GM12891 (cell line): Measurements from ENCODE around the gene ATXN2L.

Experiments
- DNase-seq: peaks from one replicate; pipeline ENCODE4 v3.0.0; 2011; ENCODE audit warnings: low spot score; ENCODE audit not compliant: insufficient read length
- FAIRE-seq: peaks from 2 replicates; lab custom pipeline; 2011; peaks lifted over from hg19 to GRCh38; lab: Jason Lieb, UNC
- PAX5 ChIP-seq: IDR thresholded peaks from 2 replicates; pipeline ENCODE4 v1.6.1; 2011; ENCODE audit warnings: low read length, moderate library complexity, mild to moderate bottlenecking; ENCODE audit not compliant: insufficient read depth, severe bottlenecking
- POLR2A ChIP-seq: IDR thresholded peaks from 2 replicates; pipeline ENCODE4 v1.6.1; 2011; ENCODE audit warnings: low read depth, low read length, control low read depth
- POLR2AphosphoS5 ChIP-seq: IDR thresholded peaks from 2 replicates; pipeline ENCODE4 v1.6.1; 2011; ENCODE audit warnings: low read depth, low read length, control low read depth
- POU2F2 ChIP-seq: IDR thresholded peaks from 2 replicates; pipeline ENCODE4 v1.6.1; 2011; ENCODE audit warnings: low read depth, mild to moderate bottlenecking, control low read depth, low read length, moderate library complexity
- SPI1 ChIP-seq: IDR thresholded peaks from 2 replicates; pipeline ENCODE4 v1.6.1; 2011; ENCODE audit warnings: low read depth, low read length, control low read depth
- TAF1 ChIP-seq: IDR thresholded peaks from 2 replicates; pipeline ENCODE4 v1.6.1; 2011; ENCODE audit warnings: low read depth, low read length, control low read depth

Gene ATXN2L

GRCh38 chr16:28823873-28824716, 1.3 kb downstream of the ATXN2L start:
- FAIRE-seq, result peak; percentile 91
- peak; percentile 16; the same call in 1 of the 2 replicates for TF ChIP-seq TAF1
- peak; percentile 76 for TF ChIP-seq POLR2AphosphoS5
- TF ChIP-seq POLR2A, result no peak
- TF ChIP-seq PAX5, result no peak
- TF ChIP-seq POU2F2, result peak; percentile 51; the same call in 1 of the 2 replicates
- DNase-seq, result peak; percentile 91

- TF ChIP-seq POLR2AphosphoS5 (no peak), POLR2A (no peak; the same call in 1 of the 2 replicates), PAX5 (no peak), TAF1 (no peak), POU2F2 (no peak), SPI1 (no peak)
- DNase-seq (no peak), FAIRE-seq (no peak)
These were observed 1.8 kb downstream of the ATXN2L start for GRCh38 chr16:28824717-28824973.

GRCh38 chr16:28826141-28826540, 3.3 kb downstream of the ATXN2L start:
- DNase-seq, result no peak
- FAIRE-seq, result no peak
- TF ChIP-seq POLR2A (no peak), POLR2AphosphoS5 (no peak), POU2F2 (no peak), SPI1 (no peak), PAX5 (no peak), TAF1 (no peak)

GRCh38 chr16:28829747-28830146, 6.9 kb downstream of the ATXN2L start:
- no peak for DNase-seq
- no peak for FAIRE-seq
- TF ChIP-seq TAF1 (no peak), POLR2AphosphoS5 (no peak), PAX5 (no peak), POLR2A (no peak), POU2F2 (no peak), SPI1 (no peak)

GRCh38 chr16:28830531-28830930, 7.7 kb downstream of the ATXN2L start:
- TF ChIP-seq TAF1 (no peak), POU2F2 (no peak), POLR2AphosphoS5 (no peak), PAX5 (no peak), POLR2A (no peak), SPI1 (no peak)
- DNase-seq (no peak), FAIRE-seq (no peak)

GRCh38 chr16:28834349-28834748, 11.6 kb downstream of the ATXN2L start:
- TF ChIP-seq POLR2AphosphoS5 (0 out of 2 replicates have a peak, but pooled peaks have one; percentile 35), POU2F2 (no peak)
- DNase-seq (no peak), FAIRE-seq (no peak)

- no peak for FAIRE-seq
- TF ChIP-seq POLR2A, result peak; percentile 36; the same call in 1 of the 2 replicates
- no peak for TF ChIP-seq PAX5
- no peak for DNase-seq
These were observed 12.4 kb downstream of the ATXN2L start for GRCh38 chr16:28834873-28835863.

GRCh38 chr16:28835864-28836760, 13.3 kb downstream of the ATXN2L start:
- no peak for FAIRE-seq
- DNase-seq, result no peak
- 0 out of 2 replicates have a peak, but pooled peaks have one; percentile 35 for TF ChIP-seq POLR2AphosphoS5
- TF ChIP-seq PAX5, result no peak
- peak; percentile 21 for TF ChIP-seq POLR2A

- DNase-seq (no peak), FAIRE-seq (no peak)
- TF ChIP-seq PAX5, result no peak
- TF ChIP-seq POLR2AphosphoS5, result no peak
- TF ChIP-seq POLR2A, result no peak; the same call in 1 of the 2 replicates
- no peak for TF ChIP-seq SPI1
- TF ChIP-seq TAF1, result no peak
- TF ChIP-seq POU2F2, result no peak
These were observed 13.9 kb downstream of the ATXN2L start for GRCh38 chr16:28836761-28837064.
